Left lobe of liver (tissue), 2 donors: ENCODE results near the gene TSC22D3. TPM values are rescaled to one million over a fixed set of nuclear protein-coding genes. Genes with fewer than 3 reads are reported as not detected.
"Not testable (repeated sequence)": the region's sequence is repeated elsewhere in the genome, so short reads cannot be mapped to it uniquely, and the experiment has no call there.

ENCODE experiments used
- ATAC-seq: fragments of 200-7000 bp; cut with Tn5 transposase; one replicate; pipeline ENCODE4 v1.9.1; 2020; ENCODE audit warnings: mild to moderate bottlenecking, moderate library complexity
- DNase-seq: peaks from one replicate; pipeline ENCODE4 v3.0.0-alpha.2; 2020; ENCODE audit warnings: low spot score
- total RNA-seq: library from RNA; stranded (reverse); gene quantifications from one replicate; pipeline ENCODE4 v1.2.1, GENCODE V29; 2021
- donor health status: DM: no; HTN: no; CAD: no; lungs with moderate emphysema.
- donor health status: DM: no; HTN: yes; CAD: no.

Gene TSC22D3
- total RNA-seq, 1 donor from 2014 or later, result 139 TPM

DNA sequence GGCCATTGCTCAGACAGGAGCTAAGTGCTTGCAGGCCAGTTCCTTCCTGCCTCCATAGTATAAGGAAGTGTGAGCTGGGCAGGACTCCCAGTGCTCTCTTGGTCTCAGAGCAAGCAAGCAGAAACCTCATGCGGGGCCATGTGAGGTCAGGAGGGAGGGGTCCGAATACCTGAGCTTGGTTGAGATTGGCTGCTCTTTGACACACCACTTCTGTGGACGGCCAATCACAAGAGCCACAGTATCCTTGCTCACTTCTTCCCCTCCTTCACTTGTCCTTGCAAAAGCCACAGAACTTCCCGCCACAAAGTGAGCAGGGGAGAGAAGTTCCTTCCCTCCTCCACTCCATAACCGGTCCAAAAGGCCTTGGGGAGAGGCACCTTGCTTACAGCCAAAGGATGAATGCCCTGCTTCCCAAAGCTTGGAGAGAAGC, 90.6 kb downstream of the TSC22D3 start:
- DNase-seq (peak; percentile 51), ATAC-seq (peak; percentile 65)

DNA sequence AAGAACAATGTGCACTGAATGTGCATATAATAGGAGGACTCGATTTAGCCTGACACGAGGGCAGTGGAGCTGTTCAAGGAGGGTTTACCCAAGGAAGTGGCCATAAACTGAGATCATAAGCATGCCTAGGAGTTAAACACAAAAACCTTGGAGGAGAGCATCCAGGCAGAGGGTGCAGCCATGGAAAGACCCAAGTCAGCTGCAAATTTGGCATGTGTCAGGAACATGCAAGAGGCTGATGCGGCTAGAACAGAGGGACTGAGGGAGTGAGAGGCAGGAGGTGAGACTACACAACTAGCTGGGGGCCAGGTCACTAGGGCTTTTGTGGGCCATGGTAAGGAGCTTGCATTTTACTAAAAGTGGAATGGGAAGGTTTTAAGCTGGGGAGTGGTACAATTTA, 91.7 kb downstream of the TSC22D3 start:
- no peak for DNase-seq
- ATAC-seq, result no peak

DNA sequence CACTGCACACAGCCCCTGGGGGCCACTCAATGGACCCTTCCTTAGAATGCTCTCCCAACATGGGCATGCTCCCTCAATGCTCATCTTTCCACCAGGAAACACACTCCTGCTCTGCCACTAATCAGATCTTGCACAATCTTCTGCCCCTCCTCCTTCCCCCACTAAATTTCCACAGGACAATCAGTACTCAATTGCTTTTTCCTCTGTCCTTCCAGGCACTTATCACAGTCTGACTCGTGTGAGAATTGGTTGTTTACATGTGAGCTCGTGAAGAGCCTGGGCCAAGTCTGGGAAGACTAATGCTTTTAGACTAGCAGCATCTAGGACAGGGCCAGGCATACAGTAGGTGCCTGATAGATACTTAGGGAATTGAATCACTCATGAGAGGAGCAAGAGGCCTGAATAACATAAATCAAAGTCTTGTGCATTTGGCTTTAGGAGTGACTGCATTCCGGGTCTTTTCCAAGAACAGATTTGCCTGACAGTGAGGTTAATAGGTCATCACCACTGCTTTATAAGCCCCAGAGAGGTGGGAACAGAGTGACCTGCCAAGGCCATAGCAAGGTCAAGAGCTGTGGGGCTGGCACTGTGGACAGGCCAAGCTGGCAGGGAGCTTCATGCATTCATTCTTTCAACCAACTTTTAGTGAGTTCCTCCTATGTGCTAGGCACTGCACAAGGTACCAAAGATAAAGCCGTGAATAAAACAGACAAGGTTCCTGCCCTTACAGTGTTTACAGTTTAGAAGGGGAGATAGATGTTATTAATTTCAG, 92.3 kb downstream of the TSC22D3 start:
- ATAC-seq, result peak; percentile 80
- DNase-seq, result no peak

DNA sequence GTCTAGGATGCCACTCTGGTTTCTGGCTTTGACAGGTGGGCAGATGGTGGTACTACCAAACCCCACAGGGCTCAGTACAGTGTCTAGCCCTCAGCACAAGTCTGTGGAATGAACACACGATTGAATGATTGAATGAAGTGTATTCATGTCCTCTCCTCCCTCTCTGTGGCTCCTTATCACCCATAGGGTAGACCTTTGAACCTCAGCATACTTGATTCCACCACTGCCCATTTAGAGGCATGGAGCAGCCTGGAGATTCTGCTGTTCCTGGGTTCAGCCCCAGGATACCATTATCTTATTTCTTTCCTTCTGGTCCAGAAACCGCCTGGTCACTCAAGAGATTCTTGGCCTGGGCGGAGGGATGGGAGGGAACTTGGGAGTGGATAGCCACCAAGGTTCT, 93.3 kb downstream of the TSC22D3 start:
- ATAC-seq (no peak), DNase-seq (no peak)

DNA sequence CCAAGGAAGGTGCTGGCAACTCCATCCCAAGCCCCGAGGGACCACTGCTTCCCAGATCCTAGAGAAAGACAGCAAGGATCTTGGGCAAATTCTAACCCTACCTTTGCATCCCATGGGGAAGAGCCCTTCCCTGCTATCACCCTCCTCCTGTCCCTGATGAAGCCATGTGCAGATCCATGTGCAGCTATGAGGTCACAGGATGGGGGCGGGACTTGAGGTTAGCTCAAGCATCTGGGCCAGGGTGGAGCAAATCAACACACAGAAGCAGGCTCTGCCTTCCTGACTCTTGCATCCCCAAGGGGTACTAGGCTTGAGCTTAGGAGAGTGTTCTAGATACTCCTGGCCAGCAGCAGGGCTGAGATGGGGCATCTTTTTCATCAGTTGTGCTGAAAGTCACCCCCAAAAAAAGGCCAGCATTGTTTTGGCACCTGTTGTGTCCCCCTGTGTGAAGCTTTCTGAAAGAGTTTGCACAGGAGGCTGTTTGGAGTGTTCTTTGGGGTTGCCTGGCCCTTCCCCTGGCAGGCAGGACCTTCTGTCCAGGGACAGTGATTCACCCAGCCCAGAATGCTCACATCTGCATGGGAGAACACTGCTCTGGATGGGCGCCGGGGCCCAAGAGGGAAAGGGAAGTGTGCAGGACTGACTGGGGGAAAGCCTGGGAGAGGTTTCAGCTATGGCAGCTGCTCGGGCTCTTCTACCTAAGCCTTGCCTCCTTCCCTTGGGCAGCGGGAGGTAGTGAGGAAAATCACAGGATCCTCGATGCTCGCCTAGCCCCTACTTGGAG, 96.4 kb downstream of the TSC22D3 start:
- DNase-seq, result no peak

DNA sequence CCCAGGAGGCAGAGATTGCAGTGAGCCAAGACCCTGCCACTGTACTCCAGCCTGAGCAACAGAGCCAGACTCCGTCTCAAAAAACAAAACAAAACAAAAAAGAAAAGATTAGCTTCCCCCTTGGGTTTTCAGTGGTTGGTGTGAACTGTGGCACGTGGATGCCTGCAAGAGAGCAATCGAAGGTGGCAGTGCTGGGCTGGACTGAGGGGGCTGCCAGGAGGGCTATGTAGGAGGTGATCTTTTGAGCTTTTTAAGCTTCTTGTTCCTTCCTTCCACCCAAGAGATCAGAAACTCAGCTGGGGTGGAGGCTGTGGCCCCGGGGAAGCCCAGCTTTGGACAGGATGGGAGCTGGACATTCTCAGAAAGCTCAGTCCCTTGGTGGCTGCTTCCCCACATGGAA, 97.7 kb downstream of the TSC22D3 start:
- no peak for DNase-seq
- ATAC-seq, result no peak

More for the DNA sequence above, 96.4 kb downstream of the TSC22D3 start:
- ATAC-seq, result no peak

DNA sequence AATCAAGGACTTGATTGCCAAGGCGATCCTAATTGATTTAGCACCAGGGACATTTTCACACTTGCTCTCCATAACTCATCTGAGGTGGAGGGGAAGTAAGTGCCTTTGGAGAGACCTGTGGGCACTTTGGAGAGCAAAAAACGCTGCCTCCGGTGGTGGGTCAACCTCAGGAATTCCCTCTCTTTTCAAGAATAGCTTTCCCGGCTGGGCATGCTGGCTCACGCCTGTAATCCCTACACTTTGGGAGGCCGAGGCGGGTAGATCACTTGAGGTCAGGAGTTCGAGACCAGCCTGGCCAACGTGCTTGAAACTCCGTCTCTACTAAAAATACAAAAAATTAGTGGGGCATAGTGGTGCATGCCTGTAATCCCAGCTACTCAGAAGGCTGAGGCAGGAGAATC, 98.1 kb downstream of the TSC22D3 start:
- no peak for DNase-seq
- ATAC-seq, result no peak

DNA sequence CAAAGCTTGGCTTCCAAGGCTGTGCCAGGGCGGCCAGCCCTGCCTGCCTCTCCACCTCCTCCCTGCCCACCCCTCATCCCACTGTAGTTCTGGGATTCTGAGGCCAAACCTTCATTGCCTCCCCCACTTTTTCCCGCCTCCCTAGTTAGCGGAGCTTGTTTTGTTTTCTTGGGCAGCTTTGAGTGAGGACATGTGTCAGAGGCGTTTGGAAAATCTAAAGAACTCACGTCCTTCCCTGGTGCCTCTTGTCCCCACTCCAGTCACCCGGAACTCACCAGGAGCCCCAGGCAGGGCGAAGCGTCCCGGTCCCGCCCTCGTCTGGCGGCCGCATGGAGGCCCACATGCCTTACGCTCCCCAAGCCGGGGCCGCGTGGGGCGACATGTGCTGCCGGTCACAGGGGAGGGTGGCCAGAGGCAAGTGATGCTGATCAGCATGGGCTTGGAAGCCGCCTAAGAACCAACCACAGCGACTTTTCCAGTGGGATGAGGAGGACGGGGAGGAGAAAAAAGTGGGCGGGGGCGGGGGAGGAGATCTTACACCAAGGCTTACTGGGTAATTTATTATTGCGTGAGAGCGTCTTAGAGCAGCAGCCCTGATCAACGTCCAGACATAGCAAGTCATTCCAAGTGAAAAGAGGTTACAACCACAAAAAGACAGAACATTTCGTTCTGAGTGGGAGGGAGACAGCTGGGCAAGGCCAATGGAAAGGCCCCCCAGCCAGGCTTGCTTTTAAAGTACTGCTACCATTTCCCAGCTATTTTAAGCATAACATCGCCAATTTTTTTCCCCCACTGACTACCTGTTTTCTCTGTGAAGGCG, 98.8 kb downstream of the TSC22D3 start:
- ATAC-seq (peak; percentile 72), DNase-seq (peak; percentile 81)

DNA sequence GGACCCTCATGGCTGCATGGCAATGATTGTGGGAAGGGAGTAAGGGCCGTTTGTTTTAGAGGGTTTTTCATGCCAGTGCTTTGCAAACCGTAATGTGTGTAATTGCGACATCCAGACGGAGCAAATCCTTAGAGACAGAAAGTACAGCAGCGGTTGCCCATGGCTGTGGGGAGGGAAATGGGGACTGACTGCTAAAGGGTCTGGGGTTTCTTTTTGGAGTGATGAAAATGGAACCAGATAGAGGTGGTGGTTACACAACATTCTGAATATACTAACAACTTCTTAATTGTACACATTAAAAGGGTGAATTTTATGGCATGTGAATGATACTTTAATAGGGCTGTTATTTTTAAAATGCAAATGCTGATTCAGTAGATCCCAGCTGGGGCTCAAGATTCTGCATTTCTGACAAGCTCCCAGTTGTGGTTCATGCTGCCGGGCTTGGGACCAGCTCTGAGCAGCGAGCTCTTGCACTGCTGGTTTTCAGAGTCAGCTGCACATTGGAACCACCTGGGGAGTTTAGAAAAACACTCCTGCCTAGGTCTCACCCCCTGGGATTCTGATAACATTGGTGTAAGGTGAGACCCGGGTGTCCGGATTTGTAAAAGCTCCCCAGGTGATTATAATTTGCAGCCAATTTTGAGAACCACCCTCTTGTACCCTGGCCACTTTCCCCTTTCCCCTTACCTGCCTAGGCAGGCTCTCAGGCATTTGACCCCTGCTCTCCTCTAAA, 99.6 kb downstream of the TSC22D3 start:
- DNase-seq, result no peak
- ATAC-seq, result peak; percentile 46

DNA sequence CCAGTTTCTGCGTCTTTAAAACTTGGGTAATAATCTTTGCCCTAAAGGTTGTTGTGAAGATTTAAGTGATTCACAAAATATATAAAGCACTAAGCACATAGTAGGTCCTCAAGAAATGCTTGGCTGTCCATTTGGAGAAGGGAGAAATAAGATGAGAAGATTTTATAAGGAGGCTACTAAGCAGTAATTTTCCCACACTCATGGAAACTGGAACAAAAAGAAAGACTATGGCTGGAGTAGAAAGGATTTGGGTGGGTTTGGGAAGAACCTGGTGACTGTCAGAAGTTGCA, 100.3 kb downstream of the TSC22D3 start:
- no peak for ATAC-seq

DNA sequence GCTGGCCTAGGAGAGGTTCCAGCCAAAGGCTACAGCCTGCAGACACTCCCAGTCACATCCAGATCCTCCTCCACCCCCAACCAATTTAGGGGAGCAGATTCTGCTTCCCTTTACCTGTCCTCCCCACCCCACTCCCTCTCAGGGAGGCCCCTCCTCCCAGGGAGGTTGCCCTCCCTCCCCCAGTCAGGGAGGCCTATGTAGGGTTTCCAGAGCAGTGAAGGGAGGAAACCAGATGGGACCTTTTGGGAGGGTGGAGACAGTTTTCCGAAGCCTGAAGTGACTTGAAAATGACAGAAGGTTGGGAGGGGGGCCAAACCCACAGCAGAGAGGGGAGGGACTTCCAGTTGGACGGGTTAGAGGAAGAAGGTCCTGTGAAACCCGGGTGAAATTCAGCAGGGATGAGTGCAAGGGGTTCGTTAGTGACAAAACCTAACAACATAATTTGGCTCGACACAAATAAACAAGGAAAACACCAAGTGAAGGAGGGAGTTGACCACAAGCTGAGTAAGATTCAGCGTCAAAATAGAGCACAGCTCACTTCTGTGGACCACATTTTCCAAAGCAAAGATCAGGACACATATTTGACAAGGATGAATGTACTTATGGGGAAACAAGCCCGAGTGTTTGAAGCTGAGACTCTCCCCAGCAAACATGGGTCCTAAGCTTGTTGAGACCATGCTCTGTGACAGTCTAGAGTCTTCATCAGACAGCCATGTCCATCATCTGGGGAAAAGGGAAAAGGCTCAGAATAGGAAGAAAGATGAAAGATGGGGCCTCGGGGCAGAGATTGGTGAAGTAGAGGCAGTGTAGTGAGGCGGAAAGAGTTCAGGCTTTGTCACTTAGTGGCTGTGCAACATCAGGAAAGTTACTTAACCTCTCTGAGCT, 100.9 kb downstream of the TSC22D3 start:
- DNase-seq (no peak), ATAC-seq (no peak)

More for the DNA sequence above, 100.3 kb downstream of the TSC22D3 start:
- DNase-seq, result no peak

DNA sequence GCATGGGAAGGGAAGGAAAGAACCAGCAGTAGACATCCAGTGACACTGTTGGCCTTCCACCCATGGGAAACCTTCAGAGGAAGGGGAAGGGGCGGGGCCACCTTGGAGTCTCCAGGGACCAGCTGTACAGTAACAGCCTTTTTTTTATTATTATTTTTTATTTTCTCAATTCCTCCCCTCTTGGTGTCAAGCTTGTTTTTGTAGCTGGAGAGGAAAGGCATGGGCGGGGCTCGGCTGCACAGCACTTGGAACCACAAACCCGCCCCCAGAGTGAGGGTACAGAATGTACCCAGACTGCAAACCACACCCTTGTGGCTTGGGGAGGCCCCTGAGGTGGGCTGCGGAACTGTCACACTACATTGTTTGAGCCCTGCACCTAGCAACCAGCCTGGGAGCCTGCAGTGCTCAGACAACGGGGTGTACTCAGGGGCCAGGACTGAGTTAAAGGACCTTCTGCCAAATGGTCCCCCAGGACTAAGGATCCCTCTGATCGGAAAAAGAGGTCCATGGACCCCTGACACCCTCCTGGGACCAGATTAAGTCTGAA, 101.6 kb downstream of the TSC22D3 start:
- peak; percentile 61 for DNase-seq
- ATAC-seq, result peak; percentile 26

DNA sequence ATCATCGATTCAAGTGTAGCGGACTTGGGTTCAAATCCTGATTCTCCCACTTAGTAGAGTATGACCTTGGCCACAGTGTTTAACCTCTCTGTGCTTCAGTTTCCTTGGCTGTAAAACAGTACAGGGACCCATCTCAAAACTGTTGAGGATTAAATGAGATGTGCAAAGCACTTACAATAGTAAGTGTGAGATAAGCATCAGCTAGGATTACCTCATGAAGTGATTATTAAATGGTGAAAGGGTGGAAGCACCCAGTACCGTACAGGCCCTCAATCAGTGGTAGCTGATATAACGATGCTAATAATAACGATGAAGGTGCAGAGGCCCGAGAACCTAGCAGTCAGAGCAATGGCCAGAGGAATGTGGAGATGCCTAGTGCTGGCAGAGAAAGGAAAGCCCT, 102.2 kb downstream of the TSC22D3 start:
- ATAC-seq (no peak), DNase-seq (no peak)

DNA sequence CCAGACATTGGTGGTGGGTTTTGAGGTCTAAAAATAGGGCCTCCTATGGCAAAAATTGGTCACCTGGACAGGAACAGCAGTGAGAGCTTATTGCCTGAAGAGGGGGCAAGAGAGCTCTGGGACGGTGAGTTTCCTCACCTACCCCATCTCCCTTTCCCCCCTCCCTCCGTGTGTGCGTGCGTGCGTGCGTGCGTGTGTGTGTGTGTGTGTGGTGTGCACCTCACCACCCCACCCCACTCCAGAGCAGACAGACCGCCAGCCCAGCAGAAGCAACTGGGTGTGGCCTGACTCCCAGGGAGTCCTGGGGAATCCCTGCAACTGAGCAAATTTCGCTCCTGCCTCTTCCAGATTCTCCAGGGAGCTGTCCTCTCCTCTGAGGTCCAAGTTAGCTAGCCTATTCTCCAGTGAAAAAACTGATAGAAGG, 102.6 kb downstream of the TSC22D3 start:
- DNase-seq (peak; percentile 68), ATAC-seq (peak; percentile 82)

DNA sequence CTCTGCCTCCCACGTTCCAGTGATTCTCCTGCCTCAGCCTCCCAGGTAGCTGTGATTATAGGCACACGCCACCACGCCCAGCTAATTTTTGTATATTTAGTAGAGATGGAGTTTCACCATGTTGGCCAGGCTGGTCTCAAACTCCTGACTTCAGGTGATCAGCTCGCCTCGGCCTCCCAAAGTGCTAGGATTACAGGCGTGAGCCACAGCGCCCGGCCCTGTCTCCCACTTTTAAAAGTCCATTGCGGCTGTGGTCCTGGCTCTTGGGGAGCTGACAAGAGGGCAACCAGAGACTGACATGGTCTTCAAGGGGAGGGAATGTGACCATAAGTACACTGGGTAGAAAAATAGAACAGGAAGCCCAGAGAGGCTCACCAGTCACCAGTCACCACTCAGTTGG, 104.3 kb downstream of the TSC22D3 start:
- not testable (repeated sequence) for DNase-seq, ATAC-seq

DNA sequence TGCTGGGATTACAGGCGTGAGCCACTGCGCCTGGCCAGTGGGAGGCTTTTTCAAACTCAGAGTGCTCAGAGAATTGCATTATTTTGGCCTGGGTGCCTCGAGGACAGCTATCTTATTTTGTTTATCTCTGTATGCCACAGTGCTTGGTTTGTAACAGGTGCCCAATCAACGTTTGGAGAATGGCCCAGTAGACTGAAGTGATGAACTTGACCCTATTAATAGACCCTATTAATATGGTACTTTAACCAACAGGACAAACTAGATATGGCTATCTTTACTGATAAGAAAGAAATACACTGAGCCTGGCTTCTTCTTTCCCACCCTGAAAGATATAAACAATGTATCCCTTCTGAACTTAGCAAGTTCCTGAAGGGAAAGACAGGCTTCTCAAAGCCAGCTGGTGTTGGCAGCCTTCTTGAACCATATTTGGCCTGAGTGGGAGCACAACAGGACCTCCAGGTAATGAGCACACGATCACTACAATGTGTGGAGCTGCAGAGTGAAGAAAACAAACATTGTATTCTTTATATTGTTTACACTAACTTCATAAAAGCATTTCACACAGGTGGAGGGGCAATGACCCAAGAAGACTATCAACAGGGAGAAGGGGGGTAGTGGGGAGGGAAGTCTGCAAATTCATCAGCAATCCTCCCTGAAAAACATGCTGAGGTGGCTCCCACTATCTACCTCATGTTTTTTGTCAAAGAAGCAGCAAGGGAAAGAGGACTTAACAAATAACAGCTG, 105.5 kb downstream of the TSC22D3 start:
- ATAC-seq, result no peak
- DNase-seq, result no peak

DNA sequence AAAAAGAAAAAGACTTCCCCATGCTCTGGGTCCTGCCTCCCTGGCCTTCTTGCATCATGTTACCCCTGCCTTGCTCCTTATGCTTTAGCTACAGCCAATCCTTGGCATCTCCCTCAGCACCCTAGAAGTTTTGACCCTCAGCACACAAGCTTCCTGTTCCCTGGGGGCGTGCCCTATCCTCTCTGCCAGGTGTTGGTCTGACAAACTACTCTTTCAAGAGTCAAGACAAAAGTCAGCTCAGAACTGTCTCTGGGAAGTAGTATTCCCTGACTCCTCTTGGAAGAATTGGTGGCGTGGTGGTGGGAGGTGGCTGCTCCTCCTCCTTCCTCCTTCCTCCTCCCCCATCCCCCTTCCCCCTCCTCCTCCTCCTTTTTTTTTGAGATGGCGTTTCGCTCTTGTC, 106.3 kb downstream of the TSC22D3 start:
- no peak for ATAC-seq
- DNase-seq, result no peak

DNA sequence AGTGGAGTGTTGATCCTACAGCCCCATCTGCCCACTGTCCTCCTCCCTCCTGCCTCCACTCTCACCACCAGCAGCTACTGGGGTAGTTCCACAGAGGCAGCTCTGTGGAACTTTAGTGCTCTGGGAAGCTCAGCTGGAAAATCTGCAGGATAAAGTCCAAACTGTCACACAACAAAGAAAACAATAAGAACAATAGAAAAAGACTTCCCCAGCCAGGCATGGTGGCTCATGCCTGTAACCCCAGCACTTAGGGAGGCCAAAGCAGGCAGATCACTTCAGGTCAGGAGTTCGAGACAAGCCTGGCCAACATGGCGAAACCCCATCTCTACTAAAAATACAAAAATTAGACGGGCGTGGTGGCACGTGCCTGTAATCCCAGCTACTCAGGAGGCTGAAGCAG, 106.9 kb downstream of the TSC22D3 start:
- not testable (repeated sequence) for DNase-seq, ATAC-seq

DNA sequence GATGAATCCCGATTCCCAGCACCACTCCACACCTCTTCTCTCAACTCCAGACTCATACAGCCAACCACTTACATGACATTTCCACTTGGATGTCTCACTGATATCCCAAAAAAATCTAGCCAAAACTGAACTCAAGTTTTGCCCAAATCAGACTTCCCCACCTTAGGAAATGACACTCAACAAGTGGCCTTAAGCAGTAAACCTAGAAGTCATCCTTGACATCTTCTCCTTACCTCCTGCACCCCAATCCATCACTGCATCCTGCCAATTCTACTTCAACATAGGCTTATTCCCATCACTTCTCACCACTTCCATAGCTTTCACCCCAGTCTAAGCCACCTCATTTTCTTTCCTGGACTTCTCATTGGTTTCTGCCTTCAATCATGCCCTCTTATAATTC, 108.2 kb downstream of the TSC22D3 start:
- ATAC-seq (no peak), DNase-seq (no peak)
